Mammary epithelial cell (primary cell): ENCODE data around the gene ADRM1.

ENCODE experiments used
- CTCF ChIP-seq, 2 donors: IDR thresholded peaks in 1 of 2; conservative IDR thresholded peaks in 1 of 2; 2 replicates each; pipeline ENCODE4 v1.5.1; 2011 to 2012; ENCODE audit warnings: inconsistent platforms in 2 of 2, low read length in 2 of 2, mild to moderate bottlenecking in 2 of 2, control low read depth in 1 of 2, low read depth in 1 of 2; ENCODE audit not compliant: insufficient read depth in 1 of 2; ENCODE audit errors: extremely low read depth in 1 of 2
- EZH2 ChIP-seq: IDR thresholded peaks from 2 replicates; pipeline ENCODE4 v1.6.1; 2012; ENCODE audit warnings: low read length, inconsistent platforms, borderline replicate concordance

GRCh38 chr20:62342910-62343309, 40.1 kb downstream of the ADRM1 start:
- no peak for TF ChIP-seq CTCF (conservative IDR thresholded peaks at IDR 0.05 in 1 of 2, IDR thresholded peaks at IDR 0.05 in 1 of 2; ENCODE audit: extremely low read depth in 1 of 2, insufficient read depth in 1 of 2, low read depth in 1 of 2, low read length in 2 of 2)
- TF ChIP-seq EZH2 = no peak
